GM23338 (cell line): Measurements from ENCODE around the gene PLCG2.

Experiments used
- CTCF ChIP-seq, 2 experiments: fragments of 200-600 bp in 1 of 2; sonication (generic) in 1 of 2; conservative IDR thresholded peaks; 2 replicates each; pipeline versions ENCODE4 v1.5.1 to v1.6.1; 2016 to 2017; ENCODE audit warnings: antibody characterized with exemption in 2 of 2, low read depth in 2 of 2, mild to moderate bottlenecking in 2 of 2, moderate library complexity in 1 of 2
- ETS1 ChIP-seq: IDR thresholded peaks from 2 replicates; pipeline ENCODE4 v1.6.1; 2016; ENCODE audit warnings: antibody characterized with exemption
- EZH2 ChIP-seq: fragments of 200-600 bp; sonication (generic); IDR thresholded peaks from one replicate; pipeline ENCODE4 v1.8.0; 2017; ENCODE audit warnings: antibody characterized with exemption, mild to moderate bottlenecking, low read depth; ENCODE audit not compliant: unreplicated experiment
- POLR2AphosphoS5 ChIP-seq: IDR thresholded peaks from 2 replicates; pipeline ENCODE4 v1.6.1; 2016; ENCODE audit warnings: antibody characterized with exemption, low read depth

GRCh38 chr16:81732699-81733098, 46.4 kb upstream of the PLCG2 start:
- TF ChIP-seq CTCF (conservative IDR thresholded peaks at IDR 0.05; ENCODE audit: low read depth in 2 of 2) (0 out of 4 replicates have a peak, but pooled peaks of 1 of the 2 experiments have one; percentile 6), POLR2AphosphoS5 (no peak), ETS1 (no peak), EZH2 (no peak)
